HG03159 (cell line): ENCODE measurements around the gene MR1.
"Not testable (repeated sequence)": the region's sequence is repeated elsewhere in the genome, so short reads cannot be mapped to it uniquely, and the experiment has no call there.

Experiments used
- ATAC-seq: cut with Tn5 transposase; IDR thresholded peaks from one replicate; pipeline ENCODE4 v1.9.1; 2021; ENCODE audit warnings: mild to moderate bottlenecking, moderate library complexity; ENCODE audit not compliant: unreplicated experiment

Gene MR1

DNA sequence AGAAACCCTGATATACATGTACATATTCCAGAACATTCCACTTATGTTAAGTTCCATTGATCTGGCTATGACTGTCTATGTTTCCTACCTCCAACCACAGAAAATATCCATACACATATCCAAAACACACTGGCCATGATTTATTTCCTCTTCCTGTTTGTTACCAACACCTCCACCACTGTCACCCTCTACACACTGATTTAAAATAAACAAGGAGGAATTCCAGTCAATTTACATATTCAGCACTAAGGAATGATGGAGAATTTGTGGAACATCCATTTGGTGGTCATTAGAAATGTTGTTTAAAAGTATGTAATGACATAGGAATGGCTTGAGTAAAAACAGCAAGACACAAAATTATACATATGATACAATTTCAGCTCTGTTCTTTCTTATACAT lies 5.6 kb upstream of the MR1 start:
- no peak for ATAC-seq

GRCh38 chr1:181028615-181029014 lies 5.2 kb upstream of the MR1 start:
- no peak for ATAC-seq

- no peak for ATAC-seq
Measured at GRCh38 chr1:181032535-181032934, 1.2 kb upstream of the MR1 start.

GRCh38 chr1:181033128-181033798 lies 520 bp upstream of the MR1 start:
- ATAC-seq, result peak; percentile 34

DNA sequence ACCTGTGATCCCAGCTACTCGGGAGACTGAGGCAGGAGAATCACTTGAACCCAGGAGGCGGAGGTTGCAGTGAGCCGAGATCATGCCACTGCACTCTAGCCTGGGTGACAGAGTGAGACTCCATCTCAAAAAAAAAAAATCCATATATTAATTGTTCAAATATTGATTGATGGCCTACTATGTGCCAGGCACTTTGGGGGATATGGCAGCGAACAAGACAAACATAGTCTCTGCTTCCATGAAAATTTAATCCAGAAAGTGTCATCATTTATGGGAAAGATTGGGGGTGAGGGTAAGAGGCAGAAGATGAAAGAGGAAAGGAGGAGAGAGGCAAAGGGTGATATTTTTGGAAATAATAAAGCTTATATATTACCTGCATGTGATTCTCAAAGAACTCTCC lies 1.4 kb downstream of the MR1 start:
- ATAC-seq, result not testable (repeated sequence)

DNA sequence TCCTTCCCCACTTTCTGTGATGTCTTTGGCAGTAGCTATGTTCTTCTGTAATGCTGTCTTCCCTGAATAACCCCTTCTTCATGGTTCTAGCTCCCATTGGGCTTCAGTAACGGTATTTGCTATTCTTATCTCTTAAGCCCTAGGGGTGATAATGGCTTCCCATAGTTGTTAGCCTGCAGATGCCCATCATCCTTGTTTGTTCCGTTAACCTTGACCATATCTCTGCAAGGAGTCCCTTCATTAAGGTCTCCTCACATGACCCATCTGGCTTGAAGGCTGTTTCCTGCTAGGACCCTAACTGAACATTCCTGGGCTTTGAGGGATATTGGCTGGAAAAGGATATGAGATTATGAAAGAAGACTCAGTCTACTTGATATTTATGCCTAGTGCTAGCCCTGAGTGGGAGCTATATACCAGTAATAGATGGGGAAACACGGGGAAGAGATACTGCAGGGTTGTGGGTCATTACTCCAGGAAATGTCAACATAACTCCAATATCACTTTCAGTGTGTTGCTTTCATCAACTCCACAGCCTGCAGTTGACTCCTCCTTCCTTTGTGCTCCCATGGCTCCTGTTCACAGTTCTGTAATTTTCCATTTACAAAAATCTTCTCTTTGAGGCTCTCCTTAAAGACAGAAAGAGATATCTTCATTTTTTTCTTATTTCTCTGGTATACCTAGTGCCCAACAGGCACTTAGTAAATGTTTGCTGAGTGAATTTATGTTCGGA lies 2.5 kb downstream of the MR1 start:
- ATAC-seq, result no peak

DNA sequence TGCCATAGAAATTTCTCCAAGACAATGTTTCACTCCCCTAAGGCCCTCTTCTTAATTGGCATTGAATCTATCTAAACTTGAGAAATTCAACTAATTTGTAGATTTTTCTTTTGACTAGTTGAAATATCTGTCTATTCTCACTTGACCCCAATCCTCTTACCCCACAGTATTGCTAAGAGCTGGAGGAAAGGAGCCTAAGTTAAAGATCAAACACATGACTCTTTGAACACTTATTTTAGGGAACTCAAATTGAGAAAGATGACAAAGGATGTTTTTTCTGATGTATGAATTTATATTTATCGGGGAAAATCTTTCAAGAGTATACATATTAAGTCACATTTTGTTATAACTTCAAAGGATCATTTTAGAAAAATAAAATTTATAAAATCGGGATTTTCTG lies 3.6 kb downstream of the MR1 start:
- ATAC-seq, result no peak

DNA sequence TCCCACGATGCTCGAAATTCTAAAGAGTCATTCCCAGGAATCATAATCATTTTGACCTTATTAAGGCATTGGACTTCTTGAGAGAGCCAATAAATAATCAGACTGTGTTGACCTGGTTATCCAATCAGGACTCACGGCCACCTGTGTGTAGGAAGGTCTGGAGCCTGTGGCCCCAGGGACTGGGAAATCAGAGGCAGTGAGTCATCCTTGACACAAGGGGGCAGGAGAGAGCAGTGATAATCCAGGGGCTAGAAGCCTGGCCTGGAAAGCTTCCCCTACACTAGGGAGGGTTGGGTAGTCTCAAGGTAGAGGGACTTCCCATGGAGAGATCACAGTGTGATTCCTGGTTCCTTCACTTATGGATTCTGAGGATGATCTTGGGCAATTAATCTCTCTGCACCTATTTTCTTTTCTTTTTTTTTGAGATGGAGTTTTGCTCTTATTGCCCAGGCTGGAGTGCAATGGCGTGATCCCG lies 4.7 kb downstream of the MR1 start:
- no peak for ATAC-seq

DNA sequence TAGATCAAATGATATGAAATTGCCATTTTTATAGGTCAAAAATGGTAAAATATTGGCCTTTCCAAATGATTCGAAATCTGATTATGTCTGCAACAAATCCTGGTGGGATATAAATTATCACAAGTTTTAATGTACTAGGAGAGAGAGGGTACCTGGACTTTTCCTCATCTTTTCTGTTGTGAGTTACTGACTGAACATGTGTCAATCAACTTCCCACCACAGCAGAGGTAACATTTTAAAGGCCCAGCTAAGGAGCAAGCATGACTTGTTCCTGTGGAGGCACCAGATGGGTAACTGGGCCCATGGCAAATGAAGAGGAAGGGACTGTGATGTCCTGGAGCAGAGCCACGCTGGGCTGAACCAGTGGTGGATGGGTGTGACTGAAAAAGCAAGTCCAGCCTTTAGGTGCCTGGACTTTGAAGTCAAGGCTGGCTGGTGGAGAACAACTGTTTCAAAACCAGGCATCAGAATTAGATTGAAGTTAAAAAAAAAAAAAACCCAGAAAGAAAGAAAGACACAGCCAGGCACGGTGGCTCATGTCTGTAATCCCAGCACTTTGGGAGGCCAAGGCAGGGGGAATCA lies 6.6 kb downstream of the MR1 start:
- ATAC-seq, result no peak

DNA sequence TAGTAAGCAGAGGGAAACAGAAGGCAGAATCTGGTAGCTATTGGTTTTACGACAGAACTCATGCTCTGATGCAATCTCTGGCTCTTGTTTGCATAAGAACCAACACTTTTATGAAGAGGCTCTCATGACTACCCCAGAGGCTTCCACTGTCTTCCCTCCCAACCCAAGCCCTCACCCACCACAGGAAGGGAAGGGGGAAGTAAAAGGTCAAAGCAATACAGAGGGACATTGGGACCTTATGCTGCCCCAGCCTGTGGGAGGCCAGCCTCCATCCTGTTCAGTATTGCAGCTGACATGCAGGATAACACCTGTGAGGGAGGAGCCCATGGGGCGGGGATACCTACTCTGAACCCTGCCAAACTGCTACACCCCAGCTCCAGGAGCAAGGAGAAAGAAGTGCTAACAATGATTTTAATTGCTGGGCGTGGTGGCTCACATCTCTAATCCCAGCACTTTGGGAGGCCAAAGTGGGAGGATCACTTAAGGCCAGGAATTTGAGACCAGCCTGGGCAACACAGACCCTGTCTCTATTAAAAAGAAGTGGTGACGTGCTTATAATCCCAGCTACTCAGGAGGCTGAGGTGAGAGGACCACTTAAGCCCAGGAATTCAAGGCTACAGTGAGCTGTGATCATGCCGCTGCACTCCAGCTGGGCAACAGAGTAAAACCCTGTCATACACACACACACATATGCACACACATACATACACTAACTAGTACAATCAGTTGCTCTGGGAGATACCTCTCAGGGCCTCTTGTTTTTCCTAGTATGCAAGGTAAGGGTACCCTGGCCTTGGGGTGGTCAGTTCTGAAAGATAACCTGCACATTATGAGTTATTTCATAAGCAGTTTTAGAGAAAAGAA lies 9.5 kb downstream of the MR1 start:
- no peak for ATAC-seq

- ATAC-seq, result peak; percentile 71
Measured at GRCh38 chr1:181044449-181044966, 10.7 kb downstream of the MR1 start.

DNA sequence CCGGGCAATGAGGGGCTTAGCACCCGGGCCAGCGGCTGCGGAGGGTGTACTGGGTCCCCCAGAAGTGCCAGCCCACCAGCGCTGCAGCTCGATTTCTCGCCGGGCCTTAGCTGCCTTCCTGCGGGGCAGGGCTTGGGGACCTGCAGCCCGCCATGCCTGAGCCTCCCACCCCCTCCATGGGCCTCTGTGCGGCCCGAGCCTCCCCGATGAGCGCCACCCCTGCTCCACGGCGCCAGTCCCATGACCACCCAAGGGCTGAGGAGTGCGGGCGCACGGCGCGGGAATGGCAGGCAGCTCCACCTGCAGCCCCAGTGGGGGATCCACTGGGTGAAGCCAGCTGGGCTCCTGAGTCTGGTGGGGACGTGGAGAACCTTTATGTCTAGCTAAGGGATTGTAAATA lies 12.2 kb downstream of the MR1 start:
- not testable (repeated sequence) for ATAC-seq

DNA sequence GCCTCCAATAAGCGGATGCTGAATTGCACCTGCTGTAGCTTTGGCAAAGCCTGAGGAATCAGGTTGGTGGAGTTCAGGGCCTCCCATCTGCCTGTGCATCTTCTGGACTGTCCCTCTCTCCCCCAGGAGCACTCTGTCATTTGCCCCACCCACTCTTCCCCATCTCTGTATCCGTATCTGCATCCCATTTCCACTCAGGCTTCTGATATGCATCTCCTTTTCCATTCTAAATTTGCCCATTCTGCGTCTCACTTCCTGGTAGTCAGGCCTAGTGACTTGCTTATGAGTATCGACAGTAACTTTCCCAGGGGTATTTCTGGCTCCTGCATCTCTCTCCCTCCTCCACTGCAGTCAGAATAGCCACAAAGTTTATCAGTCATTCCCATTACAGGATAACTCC lies 15.6 kb downstream of the MR1 start:
- no peak for ATAC-seq

DNA sequence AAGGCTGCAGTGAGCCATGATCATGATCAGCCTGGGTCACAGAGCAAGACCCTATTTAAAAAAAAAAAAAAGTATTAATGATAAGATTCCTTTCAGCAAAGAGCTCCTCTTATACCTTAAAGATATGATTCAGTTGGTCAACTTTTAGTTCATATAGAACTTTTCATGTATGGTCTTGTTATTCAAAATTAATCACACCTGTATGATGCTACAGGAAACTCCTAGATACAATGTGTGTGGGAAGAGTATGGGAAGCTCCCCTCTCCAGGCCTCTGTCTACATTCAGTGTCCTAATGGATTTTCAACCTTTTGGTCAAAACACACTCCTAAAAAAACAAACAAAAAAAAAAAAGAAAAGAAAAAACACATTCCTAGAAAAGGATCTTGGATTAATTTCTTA lies 17.1 kb downstream of the MR1 start:
- no peak for ATAC-seq

DNA sequence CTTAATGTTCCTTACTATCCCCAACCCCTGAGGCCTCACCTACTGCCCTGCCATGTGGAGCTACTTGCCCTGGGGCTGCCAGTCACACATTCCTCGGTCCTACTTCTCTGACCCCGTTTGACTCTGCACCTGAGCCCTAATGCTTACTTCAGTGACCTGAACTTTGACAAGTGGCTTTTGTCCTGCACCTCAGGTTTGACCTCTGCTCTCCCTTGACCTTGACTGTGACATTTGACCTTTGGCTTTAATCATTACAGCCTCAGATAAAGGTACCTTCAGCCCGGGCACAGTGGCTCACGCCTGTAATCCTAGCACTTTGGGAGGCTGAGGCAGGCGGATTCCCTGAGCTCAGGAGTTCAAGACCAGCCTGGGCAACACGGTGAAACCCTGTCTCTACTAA lies 22.8 kb downstream of the MR1 start:
- ATAC-seq, result no peak

DNA sequence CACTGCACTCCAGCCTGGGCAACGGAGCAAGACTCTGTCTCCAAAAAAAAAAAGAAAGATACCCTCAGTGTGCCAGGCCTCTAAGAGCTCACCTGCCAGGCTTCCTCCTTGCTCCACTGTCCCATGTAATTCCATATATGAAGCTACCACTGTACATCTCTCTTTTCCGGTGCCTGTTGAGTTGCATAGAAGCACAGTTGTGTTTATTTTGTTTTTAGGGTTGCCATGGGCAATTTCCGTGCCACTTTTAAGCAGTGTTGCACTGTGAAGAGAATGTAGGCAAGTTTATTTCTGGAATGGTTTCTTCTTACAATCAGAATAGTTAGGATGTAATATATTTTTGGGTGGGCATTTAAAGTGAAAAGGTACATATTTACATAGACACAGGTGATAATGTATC lies 23.3 kb downstream of the MR1 start:
- no peak for ATAC-seq

DNA sequence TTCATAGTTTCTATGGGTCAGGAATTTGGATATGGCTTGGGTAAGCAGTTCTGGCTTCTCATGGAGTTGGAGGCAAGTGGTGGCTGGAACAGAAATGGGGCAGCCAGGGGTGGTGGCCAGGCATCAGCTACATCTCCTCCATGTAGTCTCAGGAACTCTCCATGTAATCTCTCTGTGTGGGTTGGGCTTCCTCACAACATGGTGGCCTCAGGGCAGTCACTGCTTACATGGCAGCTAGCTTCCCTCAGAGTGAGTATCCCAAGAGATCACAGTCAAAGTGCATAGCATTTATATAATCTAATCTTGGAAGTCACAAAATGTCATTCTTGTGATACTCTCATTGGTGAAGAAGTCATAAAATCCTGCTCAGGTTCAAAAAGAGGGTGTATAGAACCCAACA lies 25.7 kb downstream of the MR1 start:
- ATAC-seq, result no peak

- ATAC-seq, result no peak
Measured at GRCh38 chr1:181060066-181060465, 26.3 kb downstream of the MR1 start.

DNA sequence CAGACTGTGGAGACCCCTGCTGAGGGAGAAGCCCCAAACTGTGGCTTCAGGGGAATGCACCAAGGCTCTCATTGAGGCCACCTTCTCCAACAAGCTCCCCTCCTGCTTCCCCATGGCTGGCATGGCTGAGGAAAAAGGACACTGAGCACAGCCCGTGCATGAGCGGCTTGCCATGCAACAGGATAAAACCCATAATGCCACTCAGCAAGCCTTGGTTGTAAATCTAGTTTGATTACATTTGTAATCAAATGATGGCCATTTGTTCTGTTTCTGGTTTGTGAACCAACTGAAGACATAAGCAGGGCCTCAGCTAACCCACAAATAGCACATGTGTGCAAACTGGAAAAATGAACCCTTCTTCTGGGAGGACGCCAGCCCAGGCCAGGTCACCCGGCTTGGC lies 27.2 kb downstream of the MR1 start:
- ATAC-seq, result not testable (repeated sequence)

- no peak for ATAC-seq
Measured at GRCh38 chr1:181061487-181061886, 27.7 kb downstream of the MR1 start.
